HCT116 (cell line): ENCODE results near the gene GFER. TPM values are rescaled to one million over a fixed set of nuclear protein-coding genes. Genes with fewer than 3 reads are reported as not detected.

Source experiments
- ATAC-seq: fragments of 200-7000 bp; cut with Tn5 transposase; 2 replicates; pipeline ENCODE4 v1.9.1; 2020; ENCODE audit warnings: mild to moderate bottlenecking, moderate library complexity
- BruUV-seq: library from RNA; stranded (reverse); fragments of 400-500 nt; replicated peaks from 2 replicates; lab custom pipeline; 2021; lab: Mats Ljungman, UMichigan
- CTCF ChIA-PET: fragments of 300-600 bp; sonication (Branson Sonifier 250); formaldehyde crosslinking; loops from one replicate; lab custom pipeline; 2021; ENCODE audit warnings: antibody characterized with exemption; lab: Charles Lee
- POLR2A ChIA-PET: fragments of 300-600, 350-600 bp; sonication (Branson Sonifier 250); formaldehyde crosslinking; loops from one replicate; lab custom pipeline; 2021; ENCODE audit warnings: antibody characterized with exemption; lab: Charles Lee
- RAD21 ChIA-PET, 2 experiments: fragments of 300-600 bp; sonication (Branson Sonifier 250); formaldehyde crosslinking; loops; one replicate each; lab custom pipeline; 2023; ENCODE audit warnings: low total read pairs in 2 of 2; ENCODE audit not compliant: uncharacterized antibody in 2 of 2, unreplicated experiment in 2 of 2, low non-redundant PET in 1 of 2; lab: Charles Lee
- DNase-seq: peaks from one replicate; pipeline ENCODE4 v3.0.0-alpha.2; 2010; ENCODE audit warnings: low read depth, low spot score
- H2AFZ ChIP-seq: fragments of 200-600 bp; shearing (Covaris generic), sonication (generic); 2 replicates; pipeline ENCODE4 v1.6.1; 2017; ENCODE audit warnings: low read depth, mixed run types, mixed read lengths, antibody characterized with exemption, low read length; ENCODE audit not compliant: poor library complexity, severe bottlenecking
- H3K27ac ChIP-seq: 2 replicates; pipeline ENCODE4 v1.5.1; 2012; ENCODE audit warnings: low read depth, low read length
- H3K27me3 ChIP-seq: fragments of 200-600 bp; sonication (generic); 2 replicates; pipeline ENCODE4 v1.6.1; 2016; ENCODE audit warnings: mixed run types, low read length, mixed read lengths; ENCODE audit not compliant: insufficient read depth
- H3K36me3 ChIP-seq, 2 experiments: fragments of 200-500 bp in 1 of 2; fragments of 200-600 bp in 1 of 2; sonication (Bioruptor generic) in 1 of 2; sonication (generic) in 1 of 2; 2 replicates each; pipeline versions ENCODE4 v1.5.1 to v1.6.1; 2014 to 2016; ENCODE audit warnings: low read length in 2 of 2, inconsistent platforms in 1 of 2, mixed read lengths in 1 of 2, mixed run types in 1 of 2; ENCODE audit not compliant: insufficient read depth in 2 of 2, control insufficient read depth in 1 of 2
- H3K4me1 ChIP-seq, 2 experiments: fragments of 200-600 bp in 1 of 2; sonication (generic) in 1 of 2; 2 replicates each; pipeline versions ENCODE4 v1.5.1 to v1.6.1; 2012 to 2017; ENCODE audit warnings: low read length in 2 of 2, inconsistent platforms in 1 of 2, mild to moderate bottlenecking in 1 of 2, mixed read lengths in 1 of 2, mixed run types in 1 of 2, moderate library complexity in 1 of 2; ENCODE audit not compliant: insufficient read depth in 2 of 2, control insufficient read depth in 1 of 2
- H3K4me2 ChIP-seq: fragments of 200-600 bp; sonication (generic); 2 replicates; pipeline ENCODE4 v1.6.1; 2017; ENCODE audit warnings: mixed run types, low read length, mixed read lengths
- H3K4me3 ChIP-seq, 2 experiments: fragments of 200-600 bp in 1 of 2; sonication (generic) in 1 of 2; replicated peaks in 1 of 2; 2 replicates each; pipeline ENCODE4 v1.5.1; 2011 to 2016; ENCODE audit warnings: low read length in 2 of 2, control low read depth in 1 of 2, low read depth in 1 of 2, mild to moderate bottlenecking in 1 of 2, mixed read lengths in 1 of 2, mixed run types in 1 of 2
- H3K79me2 ChIP-seq: fragments of 200-600 bp; sonication (generic); 2 replicates; pipeline ENCODE4 v1.6.1; 2017; ENCODE audit warnings: mild to moderate bottlenecking, mixed run types, low read length, moderate library complexity, mixed read lengths; ENCODE audit not compliant: insufficient read depth
- H3K9ac ChIP-seq: fragments of 200-600 bp; sonication (generic); 2 replicates; pipeline ENCODE4 v1.6.1; 2016; ENCODE audit warnings: low read length, mixed read lengths
- H3K9me2 ChIP-seq: fragments of 200-600 bp; sonication (generic), shearing (Covaris generic); 2 replicates; pipeline ENCODE4 v1.6.1; 2017; ENCODE audit warnings: mixed run types, mild to moderate bottlenecking, moderate library complexity; ENCODE audit not compliant: insufficient read depth
- H3K9me3 ChIP-seq, 2 experiments: fragments of 200-500 bp in 1 of 2; fragments of 200-600 bp in 1 of 2; sonication (Bioruptor generic) in 1 of 2; sonication (generic) in 1 of 2; 2 replicates each; pipeline ENCODE4 v1.6.1; 2014 to 2017; ENCODE audit warnings: low read length in 2 of 2, mixed read lengths in 2 of 2, inconsistent platforms in 1 of 2, low read depth in 1 of 2, mild to moderate bottlenecking in 1 of 2, mixed run types in 1 of 2, moderate library complexity in 1 of 2; ENCODE audit not compliant: control insufficient read depth in 1 of 2, insufficient read depth in 1 of 2
- H4K20me1 ChIP-seq: fragments of 200-600 bp; sonication (generic), shearing (Covaris generic); 2 replicates; pipeline ENCODE4 v1.6.1; 2017; ENCODE audit warnings: mixed run types, mild to moderate bottlenecking, moderate library complexity; ENCODE audit not compliant: insufficient read depth
- ELF1 ChIP-seq: IDR thresholded peaks from 2 replicates; pipeline ENCODE4 v1.6.1; 2012; ENCODE audit warnings: low read depth, borderline replicate concordance
- REST ChIP-seq: IDR thresholded peaks from 2 replicates; pipeline ENCODE4 v1.6.1; 2012; ENCODE audit warnings: low read depth
- TCF7L2 ChIP-seq: IDR thresholded peaks from 2 replicates; pipeline ENCODE4 v1.7.0; 2011; ENCODE audit warnings: borderline replicate concordance, inconsistent platforms; ENCODE audit not compliant: insufficient read depth, insufficient read length; ENCODE audit errors: extremely low read depth
- YY1 ChIP-seq: IDR thresholded peaks from 2 replicates; pipeline ENCODE4 v1.6.1; 2011; ENCODE audit warnings: low read length, low read depth, moderate library complexity, mild to moderate bottlenecking; ENCODE audit not compliant: insufficient replicate concordance; ENCODE audit errors: extremely low read depth
- ZFX ChIP-seq: fragments of 450-650 bp; IDR thresholded peaks from 2 replicates; pipeline ENCODE4 v1.6.1; 2017
- intact Hi-C: fragments of 100-400 bp; cut with micrococcal nuclease; formaldehyde crosslinking; loops from 2 replicates; pipeline ENCODE4 v1.10.0; 2022
- total RNA-seq: library from RNA; stranded (reverse); gene quantifications from one replicate; pipeline ENCODE4 v1.2.1, GENCODE V29; 2021; ENCODE audit not compliant: unreplicated experiment

Gene GFER
- total RNA-seq, 1 experiment from 2014 or later, result 47.3 TPM

DNA sequence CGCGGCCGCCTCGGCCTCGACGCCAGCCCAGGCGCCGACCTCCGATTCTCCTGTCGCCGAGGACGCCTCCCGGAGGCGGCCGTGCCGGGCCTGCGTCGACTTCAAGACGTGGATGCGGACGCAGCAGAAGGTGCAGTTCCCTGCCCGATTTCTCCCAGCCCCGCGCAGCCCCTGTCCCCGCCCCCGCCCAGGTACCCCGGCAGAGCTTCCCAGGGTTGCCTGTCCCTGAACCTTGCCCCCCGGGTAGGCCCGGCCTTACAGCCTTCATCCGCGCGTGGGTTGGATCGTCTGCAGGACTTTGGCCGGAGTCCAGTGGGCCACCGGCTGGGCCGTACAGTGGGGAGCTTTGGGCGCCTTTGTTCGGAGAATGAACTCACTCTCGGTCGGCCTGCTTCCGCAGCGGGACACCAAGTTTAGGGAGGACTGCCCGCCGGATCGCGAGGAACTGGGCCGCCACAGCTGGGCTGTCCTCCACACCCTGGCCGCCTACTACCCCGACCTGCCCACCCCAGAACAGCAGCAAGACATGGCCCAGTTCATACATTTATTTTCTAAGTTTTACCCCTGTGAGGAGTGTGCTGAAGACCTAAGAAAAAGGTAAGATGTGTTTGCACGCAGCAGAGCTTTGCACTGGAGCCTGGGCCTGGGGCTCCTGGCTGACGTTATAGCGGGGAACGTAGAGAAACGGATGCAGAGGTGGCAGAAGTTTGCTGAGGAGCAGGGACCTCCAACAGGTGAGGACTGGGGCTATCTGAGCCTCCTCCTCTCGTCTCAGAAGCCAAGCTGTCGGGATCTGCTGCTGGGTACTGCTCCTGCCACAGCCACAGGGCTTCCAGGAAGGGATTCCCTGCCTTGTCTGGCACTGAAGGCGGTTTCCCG, 593 bp downstream of the GFER start:
- intact Hi-C loops, result no loop called here
- peak overlapping the region; percentile 84 to 97 for H3K4me3 ChIP-seq
- H3K9me2 ChIP-seq, result no peaks in the 10 kb centered on the region
- H3K27me3 ChIP-seq, result no peaks in the 10 kb centered on the region
- no peak overlapping the region for H2AFZ ChIP-seq
- H4K20me1 ChIP-seq, result no peaks in the 10 kb centered on the region
- POLR2A ChIA-PET, result interaction anchor here (12.5 kb wide), 1 partner anchor 19 kb away, joined by 104 read pairs; the partner anchor contains the start of genes RNF151 and RPS2
- H3K9me3 ChIP-seq, result no peaks in the 10 kb centered on the region
- ATAC-seq, result no peak
- H3K9ac ChIP-seq, result peak overlapping the region; percentile 96
- peaks cover 6 to 14% of the 10 kb centered on the region in 2 experiments; a peak in 2 of 4 replicates for H3K36me3 ChIP-seq
- H3K27ac ChIP-seq, result peak overlapping the region; percentile 84
- H3K4me2 ChIP-seq, result peak overlapping the region; percentile 95
- DNase-seq, result no peak
- H3K4me1 ChIP-seq, result peaks cover 48 to 62% of the 10 kb centered on the region in 2 experiments
- BruUV-seq, result TSS peak; percentile 55
- CTCF ChIA-PET, result interaction anchor here (0.6 to 1.0 kb wide), 2 partner anchors 20 to 156 kb away, joined by 3 to 4 read pairs; partner anchors contain the start of gene RPS2
- RAD21 ChIA-PET, result no interaction called here
- H3K79me2 ChIP-seq, result peaks cover 20% of the 10 kb centered on the region
- TF ChIP-seq ZFX, result peak; percentile 98
- no peak for TF ChIP-seq TCF7L2

DNA sequence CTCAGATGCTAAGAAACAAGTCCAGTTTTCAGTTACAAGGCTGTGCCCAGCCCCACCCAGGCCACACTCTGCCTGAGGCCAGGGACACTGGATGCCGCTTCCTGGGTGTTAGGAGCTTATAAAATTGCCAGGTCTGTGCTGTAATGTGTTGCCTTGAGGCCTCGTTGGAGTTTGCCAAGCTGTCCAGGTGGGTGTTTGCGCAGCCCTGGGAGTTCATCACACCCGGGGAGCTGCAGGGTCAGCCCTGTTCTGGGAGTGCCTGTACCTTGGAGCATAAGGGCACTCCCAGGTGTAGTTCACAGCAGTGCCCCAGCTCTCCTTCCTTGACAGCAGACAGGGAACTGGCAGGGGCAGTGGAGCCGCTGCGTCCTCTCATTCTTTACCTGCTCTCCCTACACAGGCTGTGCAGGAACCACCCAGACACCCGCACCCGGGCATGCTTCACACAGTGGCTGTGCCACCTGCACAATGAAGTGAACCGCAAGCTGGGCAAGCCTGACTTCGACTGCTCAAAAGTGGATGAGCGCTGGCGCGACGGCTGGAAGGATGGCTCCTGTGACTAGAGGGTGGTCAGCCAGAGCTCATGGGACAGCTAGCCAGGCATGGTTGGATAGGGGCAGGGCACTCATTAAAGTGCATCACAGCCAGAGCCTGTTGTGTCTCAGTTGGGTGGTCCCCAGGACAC, 1.6 kb downstream of the GFER start:
- CTCF ChIA-PET, result no interaction called here
- peaks cover 20% of the 10 kb centered on the region for H3K79me2 ChIP-seq
- RAD21 ChIA-PET, result no interaction called here
- H2AFZ ChIP-seq, result no peak overlapping the region
- peak overlapping the region; percentile 96 for H3K9ac ChIP-seq
- peak overlapping the region; percentile 84 for H3K27ac ChIP-seq
- peaks cover 6 to 14% of the 10 kb centered on the region in 2 experiments; a peak in 2 of 4 replicates for H3K36me3 ChIP-seq
- H3K27me3 ChIP-seq, result no peaks in the 10 kb centered on the region
- POLR2A ChIA-PET, result interaction anchor here (12.5 kb wide), 1 partner anchor 20 kb away, joined by 104 read pairs; the partner anchor contains the start of genes RNF151 and RPS2
- DNase-seq, result no peak
- no peaks in the 10 kb centered on the region for H3K9me3 ChIP-seq
- no peak for TF ChIP-seq YY1
- TF ChIP-seq ELF1, result no peak
- TF ChIP-seq REST, result no peak
- TF ChIP-seq, all 23 proteins: peak for 0
- Histone ChIP-seq H3K9me2 (no peaks in the 10 kb centered on the region), H3K4me2 (peak overlapping the region; percentile 95), H3K4me3 (peak overlapping the region; percentile 84 to 97), H4K20me1 (no peaks in the 10 kb centered on the region), H3K4me1 (peaks cover 41 to 57% of the 10 kb centered on the region in 2 experiments)
- intact Hi-C loops, result no loop called here
- no peak for ATAC-seq
- no TSS peak for BruUV-seq
